A673 (cell line): ENCODE measurements around the gene ZBTB25. TPM values are rescaled to one million over a fixed set of nuclear protein-coding genes. Genes with fewer than 3 reads are reported as not detected.

Experiments used
- BruUV-seq: library from RNA; stranded (reverse); fragments of 400-500 nt; replicated peaks from 2 replicates; lab custom pipeline; 2021; lab: Mats Ljungman, UMichigan
- CTCF ChIA-PET: fragments of 300-600 bp; sonication (Branson Sonifier 250); formaldehyde crosslinking; loops from one replicate; lab custom pipeline; 2022; ENCODE audit warnings: antibody characterized with exemption; lab: Charles Lee
- POLR2A ChIA-PET: fragments of 300-600 bp; sonication (Branson Sonifier 250); formaldehyde crosslinking; loops from one replicate; lab custom pipeline; 2022; ENCODE audit warnings: antibody characterized with exemption; ENCODE audit not compliant: low non-redundant PET; lab: Charles Lee
- DNase-seq: peaks from one replicate; pipeline ENCODE4 v3.0.0-alpha.2; 2015; ENCODE audit warnings: low spot score
- H3K27ac ChIP-seq: fragments of 200-600 bp; sonication (generic); 2 replicates; pipeline ENCODE4 v1.5.1; 2016; ENCODE audit warnings: mixed run types, low read depth, mild to moderate bottlenecking, mixed read lengths, antibody characterized with exemption, low read length; ENCODE audit not compliant: poor library complexity, severe bottlenecking
- H3K27me3 ChIP-seq: fragments of 200-600 bp; sonication (generic); replicated peaks from 2 replicates; pipeline ENCODE4 v1.6.1; 2017; ENCODE audit warnings: mixed run types, low read depth, mild to moderate bottlenecking, mixed read lengths, antibody characterized with exemption, low read length; ENCODE audit not compliant: insufficient read depth, poor library complexity
- H3K36me3 ChIP-seq: fragments of 200-600 bp; sonication (generic); 2 replicates; pipeline ENCODE4 v1.6.1; 2016; ENCODE audit warnings: mixed run types, mild to moderate bottlenecking, mixed read lengths, antibody characterized with exemption, low read length; ENCODE audit not compliant: insufficient read depth, poor library complexity, severe bottlenecking
- H3K4me1 ChIP-seq: fragments of 200-600 bp; sonication (generic); 2 replicates; pipeline ENCODE4 v1.6.1; 2017; ENCODE audit warnings: mixed run types, mild to moderate bottlenecking, mixed read lengths, antibody characterized with exemption, low read length; ENCODE audit not compliant: insufficient read depth, poor library complexity, severe bottlenecking
- H3K4me3 ChIP-seq: fragments of 200-600 bp; sonication (generic); 2 replicates; pipeline ENCODE4 v1.5.1; 2016; ENCODE audit warnings: low read depth, mixed run types, mild to moderate bottlenecking, mixed read lengths, low read length; ENCODE audit not compliant: poor library complexity, severe bottlenecking
- H3K9me3 ChIP-seq: fragments of 200-600 bp; sonication (generic); 2 replicates; pipeline ENCODE4 v1.6.1; 2016; ENCODE audit warnings: mixed run types, low read depth, mild to moderate bottlenecking, mixed read lengths, antibody characterized with exemption, low read length; ENCODE audit not compliant: poor library complexity, severe bottlenecking
- CTCF ChIP-seq: fragments of 300-800, 200-600 bp; sonication (generic); conservative IDR thresholded peaks from 2 replicates; pipeline ENCODE4 v1.5.1; 2017; ENCODE audit warnings: low read depth, mild to moderate bottlenecking, antibody characterized with exemption, low read length, moderate library complexity, mixed read lengths
- EZH2 ChIP-seq: fragments of 200-600 bp; sonication (generic); IDR thresholded peaks from 2 replicates; pipeline ENCODE4 v1.6.1; 2017; ENCODE audit warnings: borderline replicate concordance, low read depth, mild to moderate bottlenecking, mixed read lengths, antibody characterized with exemption, low read length; ENCODE audit not compliant: poor library complexity, severe bottlenecking
- intact Hi-C: fragments of 100-400 bp; cut with micrococcal nuclease; formaldehyde crosslinking; loops from one replicate; pipeline ENCODE4 v1.10.0; 2022; ENCODE audit not compliant: unreplicated experiment
- total RNA-seq: library from RNA; stranded (reverse); gene quantifications from 2 replicates; pipeline ENCODE4 v1.2.3, GENCODE V29; 2021

Gene ZBTB25
- total RNA-seq, 1 experiment from 2014 or later = 11.3 TPM

GRCh38 chr14:64444140-64444539 lies 59.5 kb downstream of the ZBTB25 start:
- POLR2A ChIA-PET = interaction anchor here (0.6 kb wide), 1 partner anchor 203 kb away, joined by 3 read pairs; no protein-coding TSS in a partner anchor
- TF ChIP-seq CTCF (no peak), EZH2 (no peak)

GRCh38 chr14:64442300-64442988 lies 61.2 kb downstream of the ZBTB25 start:
- peaks cover 14% of the 10 kb centered on the region for H3K4me1 ChIP-seq
- H3K27me3 ChIP-seq = no peaks in the 10 kb centered on the region
- no peak overlapping the region for H3K27ac ChIP-seq
- intact Hi-C loops = no loop called here
- no peak for DNase-seq
- H3K9me3 ChIP-seq = no peaks in the 10 kb centered on the region
- no peak for TF ChIP-seq EZH2
- H3K4me3 ChIP-seq = no peak overlapping the region
- peaks cover 71% of the 10 kb centered on the region for H3K36me3 ChIP-seq
- ChIA-PET POLR2A (interaction anchor here (0.7 kb wide), 1 partner anchor 31 kb away, joined by 3 read pairs; no protein-coding TSS in a partner anchor), CTCF (no interaction called here)
- BruUV-seq = no TSS peak

More at GRCh38 chr14:64444140-64444539, 59.5 kb downstream of the ZBTB25 start:
- no peaks in the 10 kb centered on the region for H3K9me3 ChIP-seq
- no peaks in the 10 kb centered on the region for H3K27me3 ChIP-seq
- H3K27ac ChIP-seq = peak overlapping the region; percentile 79
- no peak overlapping the region for H3K4me3 ChIP-seq
- CTCF ChIA-PET = no interaction called here
- peaks cover 14% of the 10 kb centered on the region for H3K4me1 ChIP-seq
- no TSS peak for BruUV-seq
- peaks cover 68% of the 10 kb centered on the region for H3K36me3 ChIP-seq
- intact Hi-C loops = no loop called here
- no peak for DNase-seq

- TF ChIP-seq CTCF (no peak), EZH2 (no peak)
- BruUV-seq = TSS peak; percentile 10
- intact Hi-C loops = no loop called here
- Histone ChIP-seq H3K36me3 (peaks cover 89% of the 10 kb centered on the region), H3K27me3 (no peaks in the 10 kb centered on the region), H3K4me3 (no peak overlapping the region), H3K9me3 (no peaks in the 10 kb centered on the region), H3K27ac (no peak overlapping the region), H3K4me1 (peaks cover 7% of the 10 kb centered on the region)
- CTCF ChIA-PET = interaction anchor here (0.5 to 0.6 kb wide), 3 partner anchors 8 to 439 kb away, joined by 5 to 8 read pairs (median 5); partner anchors contain the start of gene SPTB
- POLR2A ChIA-PET = no interaction called here
- DNase-seq = no peak
Observed at GRCh38 chr14:64440494-64440893, 63.1 kb downstream of the ZBTB25 start.
